ENCODE results near the gene C1RL.

GRCh38 chr12:7079826-7080125, 29.2 kb downstream of the C1RL start:
- no peak for TF ChIP-seq EZH2 (IDR thresholded peaks at IDR 0.05; ENCODE audit: low read length, unreplicated experiment)
- no peak for TF ChIP-seq CTCF (conservative IDR thresholded peaks at IDR 0.05; ENCODE audit: low read depth, low read length)
- no peak for TF ChIP-seq EZH2phosphoT487 (IDR thresholded peaks at IDR 0.05; ENCODE audit: borderline replicate concordance, low read length)

Data from PC-3 (cell line).